Measurements from ENCODE around the gene BOLA3.

Gene BOLA3

GRCh38 chr2:74164761-74165160 is 17.0 kb upstream of the BOLA3 start:
- Histone ChIP-seq H3K9me2 (ENCODE audit: low read depth, low read length) (no peaks in the 10 kb centered on the region), H3K4me2 (ENCODE audit: low read length) (no peak overlapping the region), H2AFZ (ENCODE audit: low read length) (no peak overlapping the region), H3K9me3 (ENCODE audit: low read length) (0 out of 2 replicates have a peak, but pooled peaks cover 3% of the 10 kb centered on the region), H3K4me1 (ENCODE audit: insufficient read depth, low read length, severe bottlenecking) (no peaks in the 10 kb centered on the region), H3K9ac (ENCODE audit: low read length) (no peak overlapping the region), H3F3A (ENCODE audit: insufficient read depth, low read length) (no peaks in the 10 kb centered on the region), H3K27ac (ENCODE audit: low read depth, low read length, poor library complexity, severe bottlenecking) (no peak overlapping the region), H3K4me3 (ENCODE audit: low read depth, low read length, poor library complexity, severe bottlenecking) (no peak overlapping the region), H3K79me2 (ENCODE audit: insufficient read depth, low read length) (peaks cover 22% of the 10 kb centered on the region), H3K27me3 (ENCODE audit: insufficient read depth, low read length) (no peaks in the 10 kb centered on the region), H3K36me3 (ENCODE audit: insufficient read depth, low read length) (peaks cover 98% of the 10 kb centered on the region), H4K20me1 (ENCODE audit: insufficient read depth, low read length) (no peaks in the 10 kb centered on the region)
- TF ChIP-seq EZH2 (IDR thresholded peaks at IDR 0.05; ENCODE audit: borderline replicate concordance, low read length) = no peak
- TF ChIP-seq, protein P1, sequence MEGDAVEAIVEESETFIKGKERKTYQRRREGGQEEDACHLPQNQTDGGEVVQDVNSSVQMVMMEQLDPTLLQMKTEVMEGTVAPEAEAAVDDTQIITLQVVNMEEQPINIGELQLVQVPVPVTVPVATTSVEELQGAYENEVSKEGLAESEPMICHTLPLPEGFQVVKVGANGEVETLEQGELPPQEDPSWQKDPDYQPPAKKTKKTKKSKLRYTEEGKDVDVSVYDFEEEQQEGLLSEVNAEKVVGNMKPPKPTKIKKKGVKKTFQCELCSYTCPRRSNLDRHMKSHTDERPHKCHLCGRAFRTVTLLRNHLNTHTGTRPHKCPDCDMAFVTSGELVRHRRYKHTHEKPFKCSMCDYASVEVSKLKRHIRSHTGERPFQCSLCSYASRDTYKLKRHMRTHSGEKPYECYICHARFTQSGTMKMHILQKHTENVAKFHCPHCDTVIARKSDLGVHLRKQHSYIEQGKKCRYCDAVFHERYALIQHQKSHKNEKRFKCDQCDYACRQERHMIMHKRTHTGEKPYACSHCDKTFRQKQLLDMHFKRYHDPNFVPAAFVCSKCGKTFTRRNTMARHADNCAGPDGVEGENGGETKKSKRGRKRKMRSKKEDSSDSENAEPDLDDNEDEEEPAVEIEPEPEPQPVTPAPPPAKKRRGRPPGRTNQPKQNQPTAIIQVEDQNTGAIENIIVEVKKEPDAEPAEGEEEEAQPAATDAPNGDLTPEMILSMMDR (IDR thresholded peaks at IDR 0.05; ENCODE audit: low read length) = no peak

- H3K27ac ChIP-seq (ENCODE audit: low read depth, low read length, poor library complexity, severe bottlenecking) = no peak overlapping the region
- peaks cover 98% of the 10 kb centered on the region for H3K36me3 ChIP-seq (ENCODE audit: insufficient read depth, low read length)
- no peak overlapping the region for H3K9ac ChIP-seq (ENCODE audit: low read length)
- H3K79me2 ChIP-seq (ENCODE audit: insufficient read depth, low read length) = peaks cover 22% of the 10 kb centered on the region
- H3K9me3 ChIP-seq (ENCODE audit: low read length) = 0 out of 2 replicates have a peak, but pooled peaks cover 3% of the 10 kb centered on the region
- H3K4me1 ChIP-seq (ENCODE audit: insufficient read depth, low read length, severe bottlenecking) = no peaks in the 10 kb centered on the region
- no peak overlapping the region for H3K4me2 ChIP-seq (ENCODE audit: low read length)
- no peak overlapping the region for H3K4me3 ChIP-seq (ENCODE audit: low read depth, low read length, poor library complexity, severe bottlenecking)
- H3K27me3 ChIP-seq (ENCODE audit: insufficient read depth, low read length) = no peaks in the 10 kb centered on the region
- H2AFZ ChIP-seq (ENCODE audit: low read length) = no peak overlapping the region
- TF ChIP-seq EZH2 (IDR thresholded peaks at IDR 0.05; ENCODE audit: borderline replicate concordance, low read length) = no peak
- TF ChIP-seq, protein P1 (IDR thresholded peaks at IDR 0.05; ENCODE audit: low read length) = no peak
- H4K20me1 ChIP-seq (ENCODE audit: insufficient read depth, low read length) = no peaks in the 10 kb centered on the region
- no peaks in the 10 kb centered on the region for H3K9me2 ChIP-seq (ENCODE audit: low read depth, low read length)
- H3F3A ChIP-seq (ENCODE audit: insufficient read depth, low read length) = no peaks in the 10 kb centered on the region
Observed at GRCh38 chr2:74162951-74163350, 15.2 kb upstream of the BOLA3 start.

- Histone ChIP-seq H3K4me3 (ENCODE audit: low read depth, low read length, poor library complexity, severe bottlenecking) (no peak overlapping the region), H3K27me3 (ENCODE audit: insufficient read depth, low read length) (no peaks in the 10 kb centered on the region), H3K4me1 (ENCODE audit: insufficient read depth, low read length, severe bottlenecking) (peaks cover 10% of the 10 kb centered on the region), H4K20me1 (ENCODE audit: insufficient read depth, low read length) (no peaks in the 10 kb centered on the region), H3K36me3 (ENCODE audit: insufficient read depth, low read length) (peaks cover 96% of the 10 kb centered on the region), H3F3A (ENCODE audit: insufficient read depth, low read length) (peaks cover 9% of the 10 kb centered on the region), H3K4me2 (ENCODE audit: low read length) (no peak overlapping the region), H3K27ac (ENCODE audit: low read depth, low read length, poor library complexity, severe bottlenecking) (no peak overlapping the region), H3K9me3 (ENCODE audit: low read length) (no peaks in the 10 kb centered on the region), H3K9ac (ENCODE audit: low read length) (no peak overlapping the region), H3K79me2 (ENCODE audit: insufficient read depth, low read length) (no peaks in the 10 kb centered on the region), H2AFZ (ENCODE audit: low read length) (no peak overlapping the region), H3K9me2 (ENCODE audit: low read depth, low read length) (no peaks in the 10 kb centered on the region)
- TF ChIP-seq, protein P1 (IDR thresholded peaks at IDR 0.05; ENCODE audit: low read length) = no peak
- TF ChIP-seq EZH2 (IDR thresholded peaks at IDR 0.05; ENCODE audit: borderline replicate concordance, low read length) = no peak
Observed at GRCh38 chr2:74155830-74156229, 8.1 kb upstream of the BOLA3 start.

All from OCI-LY1 (cell line).